ENCODE results near the gene TEKTIP1. TPM values are rescaled to one million over a fixed set of nuclear protein-coding genes. Genes with fewer than 3 reads are reported as not detected.

TEKTIP1 gene
- total RNA-seq, 1 experiment from 2014 or later: not detected

DNA sequence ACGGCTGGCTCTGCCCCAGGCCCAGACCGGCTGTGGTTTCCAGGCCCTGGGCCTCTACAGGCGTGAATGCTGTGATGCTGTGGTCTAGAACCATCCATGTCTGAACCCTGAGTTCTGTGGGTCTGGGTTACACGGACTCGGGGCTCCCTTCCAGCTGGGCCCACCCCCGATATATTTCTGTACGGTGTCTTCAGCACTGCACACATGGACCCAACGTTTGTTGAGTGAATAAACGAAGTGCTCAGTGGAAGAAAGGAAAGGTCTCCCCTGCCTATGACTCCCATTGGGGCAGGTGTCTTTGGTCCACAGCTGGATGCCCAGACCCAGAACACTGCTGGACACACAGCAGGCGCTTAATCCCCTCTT lies 6.7 kb downstream of the TEKTIP1 start:
- Histone ChIP-seq H3K4me1 (ENCODE audit: control insufficient read depth, insufficient read depth, low read length) (no peaks in the 10 kb centered on the region), H3K36me3 (ENCODE audit: control insufficient read depth, insufficient read depth, low read length) (0 out of 2 replicates have a peak, but pooled peaks cover 3% of the 10 kb centered on the region), H3K4me3 (ENCODE audit: low read depth in 2 of 2, low read length in 2 of 2) (no peak overlapping the region), H3K9me3 (ENCODE audit: control insufficient read depth, insufficient read depth, low read depth, low read length) (no peaks in the 10 kb centered on the region), H3K27me3 (ENCODE audit: control insufficient read depth, insufficient read depth, low read length) (no peaks in the 10 kb centered on the region), H3K27ac (ENCODE audit: low read length) (no peak overlapping the region)
- TF ChIP-seq TCF7L2 (IDR thresholded peaks at IDR 0.05; ENCODE audit: low read depth, low read length) (no peak), SIN3A (IDR thresholded peaks at IDR 0.05; ENCODE audit: borderline replicate concordance, insufficient read depth, low read depth, low read length) (no peak), POLR2AphosphoS5 (IDR thresholded peaks at IDR 0.05; ENCODE audit: low read depth, low read length) (no peak)
- intact Hi-C loops (cut with micrococcal nuclease; ENCODE audit: unreplicated experiment) (no loop called here), in situ Hi-C loops (cut with HindIII; ENCODE audit: low pct_unique_long_range_greater_than_20kb, low sequenced_read_pairs) (no loop called here)
- no peak for DNase-seq (ENCODE audit: low read depth, low spot score)
- CTCF ChIA-PET: interaction anchor here (0.6 kb wide), 1 partner anchor 218 kb away, joined by 4 read pairs; no protein-coding TSS in a partner anchor
- no TSS peak for BruUV-seq (replicated peaks)
- ATAC-seq: no peak
- POLR2A ChIA-PET: interaction anchor here (0.6 kb wide), 1 partner anchor 85 kb away, joined by 6 read pairs; no protein-coding TSS in a partner anchor

- H3K9me3 ChIP-seq (ENCODE audit: control insufficient read depth, insufficient read depth, low read depth, low read length): no peaks in the 10 kb centered on the region
- H3K36me3 ChIP-seq (ENCODE audit: control insufficient read depth, insufficient read depth, low read length): 0 out of 2 replicates have a peak, but pooled peaks cover 3% of the 10 kb centered on the region
- DNase-seq (ENCODE audit: low read depth, low spot score): no peak
- in situ Hi-C loops (cut with HindIII; ENCODE audit: low pct_unique_long_range_greater_than_20kb, low sequenced_read_pairs): no loop called here
- ChIA-PET CTCF (no interaction called here), POLR2A (interaction anchor here (0.6 kb wide), 1 partner anchor 85 kb away, joined by 6 read pairs; no protein-coding TSS in a partner anchor)
- no peak for TF ChIP-seq SIN3A (IDR thresholded peaks at IDR 0.05; ENCODE audit: borderline replicate concordance, insufficient read depth, low read depth, low read length)
- no peak for ATAC-seq
- H3K27me3 ChIP-seq (ENCODE audit: control insufficient read depth, insufficient read depth, low read length): no peaks in the 10 kb centered on the region
- H3K4me3 ChIP-seq (ENCODE audit: low read depth in 2 of 2, low read length in 2 of 2): no peak overlapping the region
- no TSS peak for BruUV-seq (replicated peaks)
- H3K4me1 ChIP-seq (ENCODE audit: control insufficient read depth, insufficient read depth, low read length): no peaks in the 10 kb centered on the region
- H3K27ac ChIP-seq (ENCODE audit: low read length): no peak overlapping the region
- intact Hi-C loops (cut with micrococcal nuclease; ENCODE audit: unreplicated experiment): no loop called here
Observed at GRCh38 chr19:3546119-3546518, 7.1 kb downstream of the TEKTIP1 start.

GRCh38 chr19:3547301-3547731 lies 8.3 kb downstream of the TEKTIP1 start:
- no peak for DNase-seq (ENCODE audit: low read depth, low spot score)
- no TSS peak for BruUV-seq (replicated peaks)
- ATAC-seq: no peak
- ChIA-PET POLR2A (interaction anchor here (0.5 kb wide), 1 partner anchor 1341 kb away, joined by 3 read pairs; no protein-coding TSS in a partner anchor), CTCF (no interaction called here)
- no peak overlapping the region for H3K27ac ChIP-seq (ENCODE audit: low read length)
- intact Hi-C loops (cut with micrococcal nuclease; ENCODE audit: unreplicated experiment): no loop called here
- in situ Hi-C loops (cut with HindIII; ENCODE audit: low pct_unique_long_range_greater_than_20kb, low sequenced_read_pairs): no loop called here
- 0 out of 2 replicates have a peak, but pooled peaks cover 3% of the 10 kb centered on the region for H3K36me3 ChIP-seq (ENCODE audit: control insufficient read depth, insufficient read depth, low read length)
- no peak overlapping the region for H3K4me3 ChIP-seq (ENCODE audit: low read depth in 2 of 2, low read length in 2 of 2)
- H3K27me3 ChIP-seq (ENCODE audit: control insufficient read depth, insufficient read depth, low read length): no peaks in the 10 kb centered on the region
- no peaks in the 10 kb centered on the region for H3K9me3 ChIP-seq (ENCODE audit: control insufficient read depth, insufficient read depth, low read depth, low read length)
- TF ChIP-seq TCF7L2 (IDR thresholded peaks at IDR 0.05; ENCODE audit: low read depth, low read length): no peak
- TF ChIP-seq, protein P1, sequence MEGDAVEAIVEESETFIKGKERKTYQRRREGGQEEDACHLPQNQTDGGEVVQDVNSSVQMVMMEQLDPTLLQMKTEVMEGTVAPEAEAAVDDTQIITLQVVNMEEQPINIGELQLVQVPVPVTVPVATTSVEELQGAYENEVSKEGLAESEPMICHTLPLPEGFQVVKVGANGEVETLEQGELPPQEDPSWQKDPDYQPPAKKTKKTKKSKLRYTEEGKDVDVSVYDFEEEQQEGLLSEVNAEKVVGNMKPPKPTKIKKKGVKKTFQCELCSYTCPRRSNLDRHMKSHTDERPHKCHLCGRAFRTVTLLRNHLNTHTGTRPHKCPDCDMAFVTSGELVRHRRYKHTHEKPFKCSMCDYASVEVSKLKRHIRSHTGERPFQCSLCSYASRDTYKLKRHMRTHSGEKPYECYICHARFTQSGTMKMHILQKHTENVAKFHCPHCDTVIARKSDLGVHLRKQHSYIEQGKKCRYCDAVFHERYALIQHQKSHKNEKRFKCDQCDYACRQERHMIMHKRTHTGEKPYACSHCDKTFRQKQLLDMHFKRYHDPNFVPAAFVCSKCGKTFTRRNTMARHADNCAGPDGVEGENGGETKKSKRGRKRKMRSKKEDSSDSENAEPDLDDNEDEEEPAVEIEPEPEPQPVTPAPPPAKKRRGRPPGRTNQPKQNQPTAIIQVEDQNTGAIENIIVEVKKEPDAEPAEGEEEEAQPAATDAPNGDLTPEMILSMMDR (IDR thresholded peaks at IDR 0.05): peak; percentile 73
- no peak for TF ChIP-seq POLR2AphosphoS5 (IDR thresholded peaks at IDR 0.05; ENCODE audit: low read depth, low read length)
- no peak for TF ChIP-seq SIN3A (IDR thresholded peaks at IDR 0.05; ENCODE audit: borderline replicate concordance, insufficient read depth, low read depth, low read length)
- TF ChIP-seq, protein P2, sequence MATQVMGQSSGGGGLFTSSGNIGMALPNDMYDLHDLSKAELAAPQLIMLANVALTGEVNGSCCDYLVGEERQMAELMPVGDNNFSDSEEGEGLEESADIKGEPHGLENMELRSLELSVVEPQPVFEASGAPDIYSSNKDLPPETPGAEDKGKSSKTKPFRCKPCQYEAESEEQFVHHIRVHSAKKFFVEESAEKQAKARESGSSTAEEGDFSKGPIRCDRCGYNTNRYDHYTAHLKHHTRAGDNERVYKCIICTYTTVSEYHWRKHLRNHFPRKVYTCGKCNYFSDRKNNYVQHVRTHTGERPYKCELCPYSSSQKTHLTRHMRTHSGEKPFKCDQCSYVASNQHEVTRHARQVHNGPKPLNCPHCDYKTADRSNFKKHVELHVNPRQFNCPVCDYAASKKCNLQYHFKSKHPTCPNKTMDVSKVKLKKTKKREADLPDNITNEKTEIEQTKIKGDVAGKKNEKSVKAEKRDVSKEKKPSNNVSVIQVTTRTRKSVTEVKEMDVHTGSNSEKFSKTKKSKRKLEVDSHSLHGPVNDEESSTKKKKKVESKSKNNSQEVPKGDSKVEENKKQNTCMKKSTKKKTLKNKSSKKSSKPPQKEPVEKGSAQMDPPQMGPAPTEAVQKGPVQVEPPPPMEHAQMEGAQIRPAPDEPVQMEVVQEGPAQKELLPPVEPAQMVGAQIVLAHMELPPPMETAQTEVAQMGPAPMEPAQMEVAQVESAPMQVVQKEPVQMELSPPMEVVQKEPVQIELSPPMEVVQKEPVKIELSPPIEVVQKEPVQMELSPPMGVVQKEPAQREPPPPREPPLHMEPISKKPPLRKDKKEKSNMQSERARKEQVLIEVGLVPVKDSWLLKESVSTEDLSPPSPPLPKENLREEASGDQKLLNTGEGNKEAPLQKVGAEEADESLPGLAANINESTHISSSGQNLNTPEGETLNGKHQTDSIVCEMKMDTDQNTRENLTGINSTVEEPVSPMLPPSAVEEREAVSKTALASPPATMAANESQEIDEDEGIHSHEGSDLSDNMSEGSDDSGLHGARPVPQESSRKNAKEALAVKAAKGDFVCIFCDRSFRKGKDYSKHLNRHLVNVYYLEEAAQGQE (IDR thresholded peaks at IDR 0.05; ENCODE audit: insufficient read depth in 1 of 2, low read depth in 2 of 2, low read length in 1 of 2): no peak
- H3K4me1 ChIP-seq (ENCODE audit: control insufficient read depth, insufficient read depth, low read length): no peaks in the 10 kb centered on the region
